SK-N-SH (cell line): ENCODE results near the gene OXSR1. TPM values are rescaled to one million over a fixed set of nuclear protein-coding genes. Genes with fewer than 3 reads are reported as not detected.

Source experiments
- CTCF ChIA-PET: fragments of 300-600, 350-600 bp; formaldehyde crosslinking; extraction: SDS; loops from one replicate; lab custom pipeline; 2021; lab: Yijun Ruan, JAX
- POLR2A ChIA-PET: fragments of 350-600 bp; sonication (Branson Sonifier 250); formaldehyde crosslinking; extraction: SDS; loops from one replicate; lab custom pipeline; 2020; ENCODE audit warnings: antibody characterized with exemption, inconsistent platforms; lab: Yijun Ruan, JAX
- DNase-seq: peaks from one replicate; pipeline ENCODE4 v3.0.0; 2012
- H2AFZ ChIP-seq: fragments of 200-600 bp; sonication (generic); 2 replicates; pipeline ENCODE4 v1.8.1; 2016; ENCODE audit warnings: antibody characterized with exemption, mild to moderate bottlenecking, low read depth
- H3F3A ChIP-seq: fragments of 200-600 bp; sonication (generic); replicated peaks from 2 replicates; pipeline ENCODE3; 2016; ENCODE audit warnings: antibody characterized with exemption, mild to moderate bottlenecking; ENCODE audit not compliant: insufficient read depth
- H3K27ac ChIP-seq, 2 experiments: fragments of 200-500 bp in 1 of 2; fragments of 200-600 bp in 1 of 2; sonication (Bioruptor generic) in 1 of 2; sonication (generic), shearing (Covaris generic) in 1 of 2; 2 replicates each; pipeline versions ENCODE4 v1.5.1 to v1.6.1; 2014 to 2016; ENCODE audit warnings: low read depth in 2 of 2, inconsistent platforms in 1 of 2, low read length in 1 of 2, mild to moderate bottlenecking in 1 of 2, mixed read lengths in 1 of 2
- H3K27me3 ChIP-seq: fragments of 200-600 bp; sonication (generic), shearing (Covaris generic); 2 replicates; pipeline ENCODE4 v1.6.1; 2016; ENCODE audit warnings: mixed run types; ENCODE audit not compliant: insufficient read depth
- H3K36me3 ChIP-seq, 2 experiments: fragments of 200-500 bp in 1 of 2; fragments of 200-600 bp in 1 of 2; sonication (Bioruptor generic) in 1 of 2; sonication (generic) in 1 of 2; replicated peaks in 1 of 2; 2 replicates each; pipeline versions ENCODE3 to v1.5.1; 2014 to 2016; ENCODE audit warnings: low read length in 1 of 2, mild to moderate bottlenecking in 1 of 2; ENCODE audit not compliant: insufficient read depth in 2 of 2, control insufficient read depth in 1 of 2
- H3K4me1 ChIP-seq, 2 experiments: fragments of 200-500 bp in 1 of 2; fragments of 200-600 bp in 1 of 2; sonication (Bioruptor generic) in 1 of 2; sonication (generic), shearing (Covaris generic) in 1 of 2; 2 replicates each; pipeline versions ENCODE4 v1.5.1 to v1.6.1; 2014 to 2016; ENCODE audit warnings: low read depth in 1 of 2, low read length in 1 of 2, mixed run types in 1 of 2; ENCODE audit not compliant: insufficient read depth in 2 of 2, control insufficient read depth in 1 of 2
- H3K4me2 ChIP-seq: fragments of 200-600 bp; sonication (generic), shearing (Covaris generic); 2 replicates; pipeline ENCODE4 v1.6.1; 2017; ENCODE audit warnings: mixed run types
- H3K4me3 ChIP-seq, 2 experiments: fragments of 200-500 bp in 1 of 2; fragments of 200-600 bp in 1 of 2; sonication (Bioruptor generic) in 1 of 2; sonication (generic), shearing (Covaris generic) in 1 of 2; 2 replicates each; pipeline versions ENCODE4 v1.5.1 to v1.8.1; 2014 to 2016; ENCODE audit warnings: low read depth in 2 of 2, inconsistent platforms in 1 of 2, low read length in 1 of 2, mild to moderate bottlenecking in 1 of 2, mixed read lengths in 1 of 2, moderate library complexity in 1 of 2
- H3K79me2 ChIP-seq: fragments of 200-600 bp; sonication (generic); 2 replicates; pipeline ENCODE4 v1.8.1; 2017; ENCODE audit warnings: mild to moderate bottlenecking; ENCODE audit not compliant: insufficient read depth
- H3K9ac ChIP-seq: fragments of 200-600 bp; sonication (generic); 2 replicates; pipeline ENCODE4 v1.6.1; 2017; ENCODE audit warnings: mixed run types
- H3K9me2 ChIP-seq: fragments of 200-600 bp; sonication (generic); 2 replicates; pipeline ENCODE4 v1.6.1; 2017; ENCODE audit warnings: mixed run types
- H3K9me3 ChIP-seq: fragments of 200-600 bp; sonication (generic); 2 replicates; pipeline ENCODE4 v1.6.1; 2017; ENCODE audit warnings: mixed run types, mild to moderate bottlenecking, moderate library complexity
- H4K20me1 ChIP-seq: fragments of 200-600 bp; sonication (generic); 2 replicates; pipeline ENCODE4 v1.6.1; 2017; ENCODE audit warnings: mild to moderate bottlenecking, mixed run types; ENCODE audit not compliant: insufficient read depth
- ELF1 ChIP-seq: IDR thresholded peaks from 2 replicates; pipeline ENCODE4 v1.4.0; 2012
- EZH2phosphoT487 ChIP-seq: fragments of 200-600 bp; sonication (generic); IDR thresholded peaks from 2 replicates; pipeline ENCODE4 v1.6.1; 2017; ENCODE audit warnings: low read depth, mixed run types, mild to moderate bottlenecking, antibody characterized with exemption, moderate library complexity, borderline replicate concordance
- FOSL2 ChIP-seq: IDR thresholded peaks from 2 replicates; pipeline ENCODE4 v1.4.0; 2012; ENCODE audit warnings: low read depth, mild to moderate bottlenecking, moderate library complexity, borderline replicate concordance
- FOXJ3 ChIP-seq: sonication (generic); formaldehyde crosslinking; IDR thresholded peaks from 2 replicates; pipeline ENCODE4 v1.5.1; 2020; ENCODE audit warnings: mild to moderate bottlenecking, missing genetic modification reagents
- FOXM1 ChIP-seq: IDR thresholded peaks from 2 replicates; pipeline ENCODE4 v1.4.0; 2012; ENCODE audit warnings: low read depth, mild to moderate bottlenecking
- GATA2 ChIP-seq: sonication (generic); formaldehyde crosslinking; IDR thresholded peaks from 2 replicates; pipeline ENCODE4 v1.5.0; 2020; ENCODE audit warnings: mild to moderate bottlenecking, missing genetic modification reagents
- JUND ChIP-seq: IDR thresholded peaks from 2 replicates; pipeline ENCODE4 v1.4.0; 2012
- MEF2A ChIP-seq: IDR thresholded peaks from 2 replicates; pipeline ENCODE4 v1.4.0; 2012; ENCODE audit warnings: low read depth, borderline replicate concordance
- NFIC ChIP-seq: IDR thresholded peaks from 2 replicates; pipeline ENCODE4 v1.4.0; 2012; ENCODE audit warnings: borderline replicate concordance
- POLR2AphosphoS5 ChIP-seq: IDR thresholded peaks from 2 replicates; pipeline ENCODE4 v1.6.1; 2012; ENCODE audit warnings: low read depth, low read length
- RCOR1 ChIP-seq: fragments of 150-350 bp; IDR thresholded peaks from 2 replicates; pipeline ENCODE4 v1.6.1; 2017; ENCODE audit warnings: antibody characterized with exemption, low read length
- RXRA ChIP-seq: IDR thresholded peaks from 2 replicates; pipeline ENCODE4 v1.4.0; 2012; ENCODE audit warnings: low read depth, mild to moderate bottlenecking, borderline replicate concordance
- SIN3A ChIP-seq: IDR thresholded peaks from 2 replicates; pipeline ENCODE4 v1.6.1; 2012; ENCODE audit warnings: low read depth, mild to moderate bottlenecking, low read length, moderate library complexity, borderline replicate concordance
- SMC3 ChIP-seq: IDR thresholded peaks from 2 replicates; pipeline ENCODE4 v1.6.1; 2012; ENCODE audit warnings: low read depth, low read length, improper control_type of control experiment
- TEAD4 ChIP-seq: IDR thresholded peaks from 2 replicates; pipeline ENCODE4 v1.4.0; 2012; ENCODE audit warnings: mild to moderate bottlenecking, borderline replicate concordance; ENCODE audit not compliant: insufficient read depth
- YY1 ChIP-seq: IDR thresholded peaks from 2 replicates; pipeline ENCODE4 v1.4.0; 2012; ENCODE audit warnings: low read depth, mild to moderate bottlenecking
- WGBS: methylation state at CpG from one replicate; pipeline ENCODE4 v1.1.6; 2017; ENCODE audit warnings: low lambda C conversion rate; 5-methylcytosine and 5-hydroxymethylcytosine counted together
- polyA plus RNA-seq, 3 experiments: library from polyadenylated mRNA; depleted of rRNA; stranded (reverse); fragments of >200 nt; gene quantifications; 2 replicates each; pipeline ENCODE4 v1.2.3, GENCODE V29; 2012
- TF ChIP-seq, protein P1 (sequence below): IDR thresholded peaks from 2 replicates; pipeline ENCODE4 v1.4.0; 2012; ENCODE audit warnings: low read depth, borderline replicate concordance
- TF ChIP-seq, protein P2 (sequence below): IDR thresholded peaks from 2 replicates; pipeline ENCODE4 v1.4.0; 2012; ENCODE audit warnings: low read depth
- TF ChIP-seq, protein P3 (sequence below): IDR thresholded peaks from 2 replicates; pipeline ENCODE4; 2012

Gene OXSR1
- polyA plus RNA-seq, 1 of the 3 experiments (the other 2 are of a cell fraction) = 22.3 TPM

DNA sequence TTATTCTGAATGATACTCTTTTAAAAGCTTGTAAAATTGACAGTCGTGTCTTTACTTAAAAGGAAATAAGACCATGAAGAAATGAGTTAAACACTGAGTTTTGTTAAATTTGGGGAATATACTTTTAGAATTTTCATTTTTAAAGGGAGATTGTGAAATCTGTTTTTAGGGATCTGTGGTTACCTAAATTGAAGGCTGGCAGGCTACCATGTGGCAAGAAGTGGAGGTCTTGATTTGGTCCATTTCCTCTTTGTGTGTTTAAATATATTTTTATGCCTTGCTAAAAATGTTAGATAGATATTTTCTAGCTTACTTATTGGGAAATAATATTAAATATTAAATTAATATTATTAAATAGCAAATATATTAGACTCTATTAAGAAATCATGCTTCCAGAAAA lies 63.7 kb downstream of the OXSR1 start:
- H4K20me1 ChIP-seq = no peaks in the 10 kb centered on the region
- TF ChIP-seq NFIC (no peak), SIN3A (no peak), FOXJ3 (CRISPR knock-in tag) (no peak), RXRA (no peak), SMC3 (no peak), YY1 (no peak), FOXM1 (no peak), ELF1 (no peak), MEF2A (no peak), RCOR1 (no peak), TEAD4 (no peak), POLR2AphosphoS5 (no peak), EZH2phosphoT487 (no peak), FOSL2 (no peak), JUND (no peak), GATA2 (CRISPR knock-in tag) (no peak)
- TF ChIP-seq, protein P1, sequence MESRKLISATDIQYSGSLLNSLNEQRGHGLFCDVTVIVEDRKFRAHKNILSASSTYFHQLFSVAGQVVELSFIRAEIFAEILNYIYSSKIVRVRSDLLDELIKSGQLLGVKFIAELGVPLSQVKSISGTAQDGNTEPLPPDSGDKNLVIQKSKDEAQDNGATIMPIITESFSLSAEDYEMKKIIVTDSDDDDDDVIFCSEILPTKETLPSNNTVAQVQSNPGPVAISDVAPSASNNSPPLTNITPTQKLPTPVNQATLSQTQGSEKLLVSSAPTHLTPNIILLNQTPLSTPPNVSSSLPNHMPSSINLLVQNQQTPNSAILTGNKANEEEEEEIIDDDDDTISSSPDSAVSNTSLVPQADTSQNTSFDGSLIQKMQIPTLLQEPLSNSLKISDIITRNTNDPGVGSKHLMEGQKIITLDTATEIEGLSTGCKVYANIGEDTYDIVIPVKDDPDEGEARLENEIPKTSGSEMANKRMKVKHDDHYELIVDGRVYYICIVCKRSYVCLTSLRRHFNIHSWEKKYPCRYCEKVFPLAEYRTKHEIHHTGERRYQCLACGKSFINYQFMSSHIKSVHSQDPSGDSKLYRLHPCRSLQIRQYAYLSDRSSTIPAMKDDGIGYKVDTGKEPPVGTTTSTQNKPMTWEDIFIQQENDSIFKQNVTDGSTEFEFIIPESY = no peak
- TF ChIP-seq, protein P2, sequence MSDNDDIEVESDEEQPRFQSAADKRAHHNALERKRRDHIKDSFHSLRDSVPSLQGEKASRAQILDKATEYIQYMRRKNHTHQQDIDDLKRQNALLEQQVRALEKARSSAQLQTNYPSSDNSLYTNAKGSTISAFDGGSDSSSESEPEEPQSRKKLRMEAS = no peak
- TF ChIP-seq, protein P3, sequence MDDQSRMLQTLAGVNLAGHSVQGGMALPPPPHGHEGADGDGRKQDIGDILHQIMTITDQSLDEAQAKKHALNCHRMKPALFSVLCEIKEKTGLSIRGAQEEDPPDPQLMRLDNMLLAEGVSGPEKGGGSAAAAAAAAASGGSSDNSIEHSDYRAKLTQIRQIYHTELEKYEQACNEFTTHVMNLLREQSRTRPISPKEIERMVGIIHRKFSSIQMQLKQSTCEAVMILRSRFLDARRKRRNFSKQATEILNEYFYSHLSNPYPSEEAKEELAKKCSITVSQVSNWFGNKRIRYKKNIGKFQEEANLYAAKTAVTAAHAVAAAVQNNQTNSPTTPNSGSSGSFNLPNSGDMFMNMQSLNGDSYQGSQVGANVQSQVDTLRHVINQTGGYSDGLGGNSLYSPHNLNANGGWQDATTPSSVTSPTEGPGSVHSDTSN = no peak
- H3K4me1 ChIP-seq = peaks cover 0 to 24% of the 10 kb centered on the region in 2 experiments; a peak in 2 of 4 replicates
- no peak overlapping the region for H3K4me2 ChIP-seq
- no peak overlapping the region for H3K9ac ChIP-seq
- H2AFZ ChIP-seq = no peak overlapping the region
- H3F3A ChIP-seq = peaks cover 35% of the 10 kb centered on the region
- ChIA-PET POLR2A (no interaction called here), CTCF (interaction anchor here (0.7 kb wide), 1 partner anchor 12 kb away, joined by 3 read pairs; no protein-coding TSS in a partner anchor)
- no peaks in the 10 kb centered on the region for H3K9me2 ChIP-seq
- H3K27me3 ChIP-seq = no peaks in the 10 kb centered on the region
- H3K79me2 ChIP-seq = peaks cover 18% of the 10 kb centered on the region; the same call in 1 of the 2 replicates
- DNase-seq = no peak
- 92% methylated on average over 1 of the region's 1 CpG for WGBS
- H3K4me3 ChIP-seq = no peak overlapping the region
- no peaks in the 10 kb centered on the region for H3K9me3 ChIP-seq
- H3K36me3 ChIP-seq = peaks cover 60 to 70% of the 10 kb centered on the region in 2 experiments
- H3K27ac ChIP-seq = no peak overlapping the region
